Trophoblast cell (in vitro differentiated cells and primary cell): ENCODE data around the gene SH3TC1. TPM values are rescaled to one million over a fixed set of nuclear protein-coding genes. Genes with fewer than 3 reads are reported as not detected.

Experiments
- DNase-seq, 2 donors: peaks; one replicate each; pipeline ENCODE4 v3.0.0-alpha.2; 2016
- H2AFZ ChIP-seq: 2 replicates; pipeline ENCODE4 v1.6.1; 2013; ENCODE audit warnings: low read length, moderate library complexity, mild to moderate bottlenecking; ENCODE audit not compliant: insufficient read depth, poor library complexity
- H2AK5ac ChIP-seq: 2 replicates; pipeline ENCODE4 v1.6.1; 2013; ENCODE audit warnings: mild to moderate bottlenecking, low read length
- H2BK120ac ChIP-seq: 2 replicates; pipeline ENCODE4 v1.6.1; 2013; ENCODE audit warnings: low read length, mild to moderate bottlenecking, moderate library complexity; ENCODE audit not compliant: insufficient read depth, poor library complexity
- H2BK12ac ChIP-seq: 2 replicates; pipeline ENCODE4 v1.6.1; 2013; ENCODE audit warnings: mild to moderate bottlenecking, low read length, moderate library complexity
- H2BK5ac ChIP-seq: 2 replicates; pipeline ENCODE4 v1.6.1; 2013; ENCODE audit warnings: low read length, low read depth, moderate library complexity, mild to moderate bottlenecking; ENCODE audit not compliant: poor library complexity
- H3K14ac ChIP-seq: 2 replicates; pipeline ENCODE4 v1.6.1; 2013; ENCODE audit warnings: mild to moderate bottlenecking, low read length
- H3K18ac ChIP-seq: 2 replicates; pipeline ENCODE4 v1.6.1; 2013; ENCODE audit warnings: mild to moderate bottlenecking, low read length
- H3K23ac ChIP-seq: 2 replicates; pipeline ENCODE4 v1.6.1; 2013; ENCODE audit warnings: low read length
- H3K27ac ChIP-seq: 2 replicates; pipeline ENCODE4 v1.5.1; 2013; ENCODE audit warnings: low read depth, mild to moderate bottlenecking, inconsistent platforms, low read length, moderate library complexity
- H3K27me3 ChIP-seq: 2 replicates; pipeline ENCODE4 v1.6.1; 2013; ENCODE audit warnings: inconsistent platforms, mild to moderate bottlenecking, low read length, moderate library complexity; ENCODE audit not compliant: insufficient read depth
- H3K36me3 ChIP-seq, 2 experiments: 1 replicate in 1 of 2; 2 replicates in 1 of 2; pipeline ENCODE4 v1.6.1; 2013; ENCODE audit warnings: low read length in 2 of 2, mild to moderate bottlenecking in 2 of 2, moderate library complexity in 1 of 2; ENCODE audit not compliant: insufficient read depth in 2 of 2, control insufficient read depth in 1 of 2
- H3K4ac ChIP-seq: 2 replicates; pipeline ENCODE4 v1.6.1; 2013; ENCODE audit warnings: low read depth, mild to moderate bottlenecking, low read length, moderate library complexity
- H3K4me1 ChIP-seq, 2 experiments: 1 replicate in 1 of 2; 2 replicates in 1 of 2; pipeline ENCODE4 v1.6.1; 2013; ENCODE audit warnings: low read length in 2 of 2, mild to moderate bottlenecking in 2 of 2, moderate library complexity in 1 of 2; ENCODE audit not compliant: insufficient read depth in 2 of 2, control insufficient read depth in 1 of 2
- H3K4me2 ChIP-seq: 2 replicates; pipeline ENCODE4 v1.6.1; 2013; ENCODE audit warnings: inconsistent platforms, mild to moderate bottlenecking, low read length, moderate library complexity
- H3K4me3 ChIP-seq: 2 replicates; pipeline ENCODE4 v1.5.1; 2013; ENCODE audit warnings: mild to moderate bottlenecking, low read depth, low read length, inconsistent platforms
- H3K79me1 ChIP-seq: one replicate; pipeline ENCODE4 v1.6.1; 2013; ENCODE audit warnings: low read length
- H3K79me2 ChIP-seq: 2 replicates; pipeline ENCODE4 v1.6.1; 2013; ENCODE audit warnings: low read length, mild to moderate bottlenecking; ENCODE audit not compliant: control insufficient read depth, insufficient read depth, poor library complexity
- H3K9ac ChIP-seq: 2 replicates; pipeline ENCODE4 v1.6.1; 2013; ENCODE audit warnings: mild to moderate bottlenecking, low read length
- H3K9me3 ChIP-seq: 2 replicates; pipeline ENCODE4 v1.6.1; 2013; ENCODE audit warnings: low read depth, mild to moderate bottlenecking, control low read depth, inconsistent platforms, low read length; ENCODE audit not compliant: insufficient read depth
- H4K12ac ChIP-seq: 2 replicates; pipeline ENCODE4 v1.6.1; 2013; ENCODE audit warnings: low read depth, mild to moderate bottlenecking, low read length, moderate library complexity
- H4K8ac ChIP-seq: 2 replicates; pipeline ENCODE4 v1.6.1; 2013; ENCODE audit warnings: low read depth, mild to moderate bottlenecking, low read length, moderate library complexity
- H4K91ac ChIP-seq: one replicate; pipeline ENCODE4 v1.6.1; 2013; ENCODE audit warnings: low read depth, mild to moderate bottlenecking, low read length, moderate library complexity
- WGBS: extraction: QIAGEN DNeasy Blood & Tissue Kit; methylation state at CpG from one replicate; pipeline ENCODE4 v1.1.7; 2013; ENCODE audit warnings: missing lambda C conversion rate; ENCODE audit not compliant: insufficient read length, insufficient coverage; ENCODE audit errors: extremely low coverage; 5-methylcytosine and 5-hydroxymethylcytosine counted together
- polyA plus RNA-seq: library from polyadenylated mRNA; stranded (reverse); fragments of 200-250 nt; gene quantifications from 2 replicates; pipeline ENCODE4 v1.2.3, GENCODE V29; 2013

The SH3TC1 gene
- 12.8 and 13.1 TPM in 2 replicates for polyA plus RNA-seq

GRCh38 chr4:8198906-8199593 is at the start of gene SH3TC1:
SH3TC1 (plus strand) TSS chr4:8199290; CDS start chr4:8205195, 5,905 bp downstream.
- H3K23ac ChIP-seq, result no peak within 1 kb of the TSS
- H3K27me3 ChIP-seq, result no peaks in the 10 kb centered on the region
- peaks cover 42% of the 10 kb centered on the region for H3K79me1 ChIP-seq
- peak within 1 kb of the TSS; percentile 80 for H3K14ac ChIP-seq
- peak; percentile 93 to 96 for DNase-seq
- H4K8ac ChIP-seq, result peak within 1 kb of the TSS; percentile 71
- H2BK12ac ChIP-seq, result peak within 1 kb of the TSS; percentile 96
- peak within 1 kb of the TSS; percentile 37 for H3K4ac ChIP-seq
- H2BK5ac ChIP-seq, result peak within 1 kb of the TSS; percentile 78
- no CpG with 5 or more reads among the region's 32 CpGs for WGBS
- H3K18ac ChIP-seq, result peak within 1 kb of the TSS; percentile 80
- peak within 1 kb of the TSS; percentile 45 for H3K4me3 ChIP-seq
- H4K91ac ChIP-seq, result peak within 1 kb of the TSS; percentile 97
- H3K9ac ChIP-seq, result no peak within 1 kb of the TSS
- H3K79me2 ChIP-seq, result peaks cover 15% of the 10 kb centered on the region
- H3K9me3 ChIP-seq, result peaks cover 3% of the 10 kb centered on the region
- H2BK120ac ChIP-seq, result peak within 1 kb of the TSS; percentile 98
- H3K27ac ChIP-seq, result peak within 1 kb of the TSS; percentile 60
- H3K4me1 ChIP-seq, result peaks cover 44 to 51% of the 10 kb centered on the region in 2 experiments
- H2AFZ ChIP-seq, result peak within 1 kb of the TSS; percentile 48
- H3K36me3 ChIP-seq, result no peaks in the 10 kb centered on the region
- peak within 1 kb of the TSS; percentile 54 for H4K12ac ChIP-seq
- H2AK5ac ChIP-seq, result peak within 1 kb of the TSS; percentile 95
- H3K4me2 ChIP-seq, result peak within 1 kb of the TSS; percentile 24

GRCh38 chr4:8149664-8150063 is 49.4 kb upstream of the SH3TC1 start:
- Histone ChIP-seq H2AK5ac (no peak overlapping the region), H3K4me1 (no peaks in the 10 kb centered on the region), H2BK120ac (no peak overlapping the region), H4K8ac (no peak overlapping the region), H3K23ac (no peak overlapping the region), H3K18ac (no peak overlapping the region), H3K4me2 (no peak overlapping the region), H3K36me3 (no peaks in the 10 kb centered on the region), H3K14ac (no peak overlapping the region), H3K4me3 (no peak overlapping the region), H3K79me1 (no peaks in the 10 kb centered on the region), H3K79me2 (no peaks in the 10 kb centered on the region), H3K9me3 (peaks cover 1% of the 10 kb centered on the region), H4K91ac (no peak overlapping the region), H2BK5ac (no peak overlapping the region), H3K9ac (no peak overlapping the region), H3K4ac (no peak overlapping the region), H3K27me3 (peaks cover 2% of the 10 kb centered on the region), H2AFZ (no peak overlapping the region), H4K12ac (no peak overlapping the region), H2BK12ac (no peak overlapping the region), H3K27ac (no peak overlapping the region)
- no peak for DNase-seq
- no CpG with 5 or more reads among the region's 7 CpGs for WGBS

GRCh38 chr4:8150152-8151090 is 48.7 kb upstream of the SH3TC1 start:
- H2BK120ac ChIP-seq, result no peak overlapping the region
- H2BK12ac ChIP-seq, result no peak overlapping the region
- H3K79me1 ChIP-seq, result no peaks in the 10 kb centered on the region
- H3K36me3 ChIP-seq, result no peaks in the 10 kb centered on the region
- no peak overlapping the region for H2AK5ac ChIP-seq
- H3K4me2 ChIP-seq, result no peak overlapping the region
- H3K27me3 ChIP-seq, result peaks cover 2% of the 10 kb centered on the region
- no peak overlapping the region for H3K14ac ChIP-seq
- H4K91ac ChIP-seq, result no peak overlapping the region
- no peak overlapping the region for H3K23ac ChIP-seq
- no peaks in the 10 kb centered on the region for H3K4me1 ChIP-seq
- no peak overlapping the region for H2AFZ ChIP-seq
- H3K79me2 ChIP-seq, result no peaks in the 10 kb centered on the region
- WGBS, result no CpG with 5 or more reads among the region's 29 CpGs
- H3K27ac ChIP-seq, result no peak overlapping the region
- no peak overlapping the region for H4K12ac ChIP-seq
- peaks cover 1% of the 10 kb centered on the region for H3K9me3 ChIP-seq
- H3K4me3 ChIP-seq, result no peak overlapping the region
- DNase-seq, result no peak
- H3K18ac ChIP-seq, result no peak overlapping the region
- H2BK5ac ChIP-seq, result no peak overlapping the region
- H4K8ac ChIP-seq, result no peak overlapping the region
- H3K4ac ChIP-seq, result no peak overlapping the region
- H3K9ac ChIP-seq, result no peak overlapping the region

GRCh38 chr4:8151165-8151650 is 47.9 kb upstream of the SH3TC1 start:
- no peaks in the 10 kb centered on the region for H3K4me1 ChIP-seq
- H3K36me3 ChIP-seq, result no peaks in the 10 kb centered on the region
- no peak overlapping the region for H4K8ac ChIP-seq
- no peak for DNase-seq
- H3K4me3 ChIP-seq, result peak overlapping the region; percentile 30
- H3K4ac ChIP-seq, result no peak overlapping the region
- no CpG with 5 or more reads among the region's 15 CpGs for WGBS
- no peak overlapping the region for H3K9ac ChIP-seq
- no peak overlapping the region for H2BK12ac ChIP-seq
- H3K18ac ChIP-seq, result no peak overlapping the region
- H2AK5ac ChIP-seq, result no peak overlapping the region
- H3K27ac ChIP-seq, result no peak overlapping the region
- no peaks in the 10 kb centered on the region for H3K79me2 ChIP-seq
- no peaks in the 10 kb centered on the region for H3K79me1 ChIP-seq
- H3K9me3 ChIP-seq, result peaks cover 1% of the 10 kb centered on the region
- H3K4me2 ChIP-seq, result no peak overlapping the region
- no peak overlapping the region for H3K14ac ChIP-seq
- H2AFZ ChIP-seq, result no peak overlapping the region
- H4K12ac ChIP-seq, result no peak overlapping the region
- H4K91ac ChIP-seq, result no peak overlapping the region
- no peak overlapping the region for H3K23ac ChIP-seq
- no peak overlapping the region for H2BK5ac ChIP-seq
- H3K27me3 ChIP-seq, result peaks cover 2% of the 10 kb centered on the region
- H2BK120ac ChIP-seq, result no peak overlapping the region
